ENCODE measurements around the gene IPO5.

The IPO5 gene

DNA sequence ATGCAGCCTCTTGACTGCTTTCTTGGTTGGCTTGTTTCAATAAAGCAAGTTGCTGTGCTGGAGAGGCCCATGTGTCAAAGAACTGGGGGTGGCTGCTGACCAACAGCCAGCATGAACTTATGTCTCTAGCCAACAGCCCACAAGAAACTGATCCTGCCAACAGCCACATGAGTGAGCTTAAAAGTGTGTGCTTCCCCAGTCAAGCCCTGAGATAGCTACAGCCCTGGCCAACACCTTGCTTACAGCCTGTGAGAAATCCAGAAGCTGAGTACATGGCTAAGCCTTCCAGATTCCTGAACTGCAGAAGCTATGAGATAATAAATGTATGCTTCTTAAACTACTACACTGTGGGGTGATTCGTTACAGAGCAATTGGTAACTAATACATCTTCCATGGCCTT is 38.9 kb upstream of the IPO5 start:
- TF ChIP-seq, protein P1, sequence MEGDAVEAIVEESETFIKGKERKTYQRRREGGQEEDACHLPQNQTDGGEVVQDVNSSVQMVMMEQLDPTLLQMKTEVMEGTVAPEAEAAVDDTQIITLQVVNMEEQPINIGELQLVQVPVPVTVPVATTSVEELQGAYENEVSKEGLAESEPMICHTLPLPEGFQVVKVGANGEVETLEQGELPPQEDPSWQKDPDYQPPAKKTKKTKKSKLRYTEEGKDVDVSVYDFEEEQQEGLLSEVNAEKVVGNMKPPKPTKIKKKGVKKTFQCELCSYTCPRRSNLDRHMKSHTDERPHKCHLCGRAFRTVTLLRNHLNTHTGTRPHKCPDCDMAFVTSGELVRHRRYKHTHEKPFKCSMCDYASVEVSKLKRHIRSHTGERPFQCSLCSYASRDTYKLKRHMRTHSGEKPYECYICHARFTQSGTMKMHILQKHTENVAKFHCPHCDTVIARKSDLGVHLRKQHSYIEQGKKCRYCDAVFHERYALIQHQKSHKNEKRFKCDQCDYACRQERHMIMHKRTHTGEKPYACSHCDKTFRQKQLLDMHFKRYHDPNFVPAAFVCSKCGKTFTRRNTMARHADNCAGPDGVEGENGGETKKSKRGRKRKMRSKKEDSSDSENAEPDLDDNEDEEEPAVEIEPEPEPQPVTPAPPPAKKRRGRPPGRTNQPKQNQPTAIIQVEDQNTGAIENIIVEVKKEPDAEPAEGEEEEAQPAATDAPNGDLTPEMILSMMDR (IDR thresholded peaks at IDR 0.05; ENCODE audit: control insufficient read depth, extremely low read depth, insufficient read depth): no peak
- no peak overlapping the region for H3K4me3 ChIP-seq (ENCODE audit: low read depth, low read length)
- DNase-seq (ENCODE audit: low read depth): no peak

DNA sequence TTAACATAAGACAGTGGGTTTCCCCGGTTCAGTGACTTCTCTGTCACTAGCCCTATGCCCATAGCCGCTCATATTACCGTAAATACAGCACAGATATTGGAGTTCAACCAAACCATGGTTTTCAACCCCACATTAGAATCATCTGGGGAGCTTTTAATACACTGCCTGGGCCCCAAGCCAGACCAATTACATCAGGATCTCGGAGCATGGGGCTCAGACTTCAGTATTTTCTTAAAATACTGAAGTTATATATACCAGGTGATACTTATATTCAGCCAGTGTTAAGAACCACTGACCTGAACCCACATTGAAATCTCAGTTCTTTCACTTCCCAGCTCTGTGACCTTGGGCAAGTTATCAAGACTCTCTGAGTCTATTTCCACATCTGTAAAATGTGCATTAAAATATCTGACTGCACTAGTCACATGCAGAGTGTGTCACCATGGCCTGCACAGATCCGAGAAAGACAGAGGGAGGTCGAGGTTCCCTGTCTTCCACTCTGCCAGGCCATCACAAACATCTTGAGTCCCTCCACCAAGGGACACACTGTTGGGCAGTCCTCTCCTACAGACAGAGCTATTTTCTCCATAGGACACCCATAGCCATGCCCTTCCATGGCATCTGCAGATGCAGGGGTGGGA is 32.2 kb upstream of the IPO5 start:
- no peak for DNase-seq (ENCODE audit: low read depth)
- TF ChIP-seq, protein P1 (IDR thresholded peaks at IDR 0.05; ENCODE audit: control insufficient read depth, extremely low read depth, insufficient read depth): no peak
- H3K4me3 ChIP-seq (ENCODE audit: low read depth, low read length): no peak overlapping the region

DNA sequence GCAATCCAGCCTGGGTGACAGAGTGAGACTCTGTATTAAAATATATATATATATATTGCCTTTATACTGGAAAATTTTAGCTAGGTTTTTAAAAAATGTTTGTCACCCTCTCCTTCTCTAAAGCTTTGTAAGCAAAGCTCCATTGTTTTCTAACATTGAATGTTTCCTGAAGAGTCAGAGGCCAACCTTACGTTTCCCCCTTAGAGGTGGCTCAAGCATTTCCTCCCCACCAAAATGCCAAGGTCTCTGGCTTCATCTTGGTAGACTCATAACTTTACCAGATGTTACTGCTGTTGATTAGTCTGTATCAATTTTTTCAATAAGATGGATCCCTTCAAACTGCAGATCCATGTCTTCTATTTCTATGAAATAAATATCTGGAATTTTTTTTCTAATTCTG is 25.2 kb upstream of the IPO5 start:
- TF ChIP-seq, protein P1 (IDR thresholded peaks at IDR 0.05; ENCODE audit: control insufficient read depth, extremely low read depth, insufficient read depth): no peak
- DNase-seq (ENCODE audit: low read depth): no peak
- H3K4me3 ChIP-seq (ENCODE audit: low read depth, low read length): no peak overlapping the region

DNA sequence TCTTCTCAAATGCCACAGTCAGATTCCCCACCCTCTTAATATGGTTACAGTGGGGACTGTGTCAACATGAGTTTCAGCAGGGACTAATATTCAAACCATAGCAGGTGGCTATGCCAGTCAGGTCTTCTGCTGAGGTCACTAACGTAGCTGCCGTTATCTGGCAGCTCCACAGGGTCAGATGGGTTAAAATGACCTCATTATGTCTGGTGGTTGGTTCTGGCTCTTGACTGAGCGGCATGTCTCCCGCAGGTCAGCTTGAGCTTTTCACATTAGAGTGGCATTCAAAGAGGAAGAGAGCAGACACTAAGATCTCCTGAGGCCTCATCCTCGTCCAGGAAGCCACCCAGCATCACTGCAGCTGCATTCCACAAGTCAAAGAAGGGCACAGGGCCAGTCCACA is 21.4 kb upstream of the IPO5 start:
- DNase-seq (ENCODE audit: low read depth): no peak
- TF ChIP-seq, protein P1 (IDR thresholded peaks at IDR 0.05; ENCODE audit: control insufficient read depth, extremely low read depth, insufficient read depth): no peak
- no peak overlapping the region for H3K4me3 ChIP-seq (ENCODE audit: low read depth, low read length)

DNA sequence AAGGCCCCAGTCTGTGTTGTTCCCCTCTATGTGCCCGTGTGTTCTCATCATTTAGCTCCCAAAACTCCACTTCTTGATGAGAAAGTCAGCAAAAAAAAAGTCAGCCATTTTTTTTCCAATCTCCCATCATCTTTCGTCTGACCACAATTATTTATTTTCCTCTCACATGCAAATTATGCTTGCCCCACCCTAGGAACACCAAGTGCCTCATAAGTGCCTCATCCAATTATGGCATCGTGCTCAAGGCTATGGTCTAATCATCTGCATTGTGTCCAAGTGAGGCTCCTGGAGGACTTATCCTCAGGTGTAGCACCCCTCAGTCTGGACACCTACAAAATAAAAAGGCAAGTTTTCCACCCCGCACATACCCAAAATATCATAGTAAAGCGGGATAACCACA is 20.8 kb upstream of the IPO5 start:
- no peak for DNase-seq (ENCODE audit: low read depth)
- no peak overlapping the region for H3K4me3 ChIP-seq (ENCODE audit: low read depth, low read length)
- TF ChIP-seq, protein P1 (IDR thresholded peaks at IDR 0.05; ENCODE audit: control insufficient read depth, extremely low read depth, insufficient read depth): no peak

DNA sequence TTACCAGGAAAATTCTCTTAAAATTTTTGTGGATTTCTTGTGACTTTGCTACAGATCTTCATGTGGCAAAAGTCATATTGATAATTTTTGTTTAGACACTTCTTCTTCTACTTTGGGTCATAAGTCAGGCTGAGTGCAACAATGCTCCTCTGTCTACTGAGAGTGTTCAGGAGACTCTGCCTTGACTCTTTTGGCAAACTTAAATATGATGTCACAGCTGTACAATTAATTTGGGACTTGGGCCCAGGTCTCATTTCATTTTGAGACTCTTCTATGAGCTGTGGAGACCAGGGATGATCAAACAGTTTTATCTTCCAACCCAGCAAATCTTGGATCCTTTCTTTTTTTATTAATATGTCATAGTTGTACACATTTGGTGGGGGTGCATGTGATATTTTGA is 19.7 kb upstream of the IPO5 start:
- no peak overlapping the region for H3K4me3 ChIP-seq (ENCODE audit: low read depth, low read length)
- TF ChIP-seq, protein P1 (IDR thresholded peaks at IDR 0.05; ENCODE audit: control insufficient read depth, extremely low read depth, insufficient read depth): no peak
- no peak for DNase-seq (ENCODE audit: low read depth)

DNA sequence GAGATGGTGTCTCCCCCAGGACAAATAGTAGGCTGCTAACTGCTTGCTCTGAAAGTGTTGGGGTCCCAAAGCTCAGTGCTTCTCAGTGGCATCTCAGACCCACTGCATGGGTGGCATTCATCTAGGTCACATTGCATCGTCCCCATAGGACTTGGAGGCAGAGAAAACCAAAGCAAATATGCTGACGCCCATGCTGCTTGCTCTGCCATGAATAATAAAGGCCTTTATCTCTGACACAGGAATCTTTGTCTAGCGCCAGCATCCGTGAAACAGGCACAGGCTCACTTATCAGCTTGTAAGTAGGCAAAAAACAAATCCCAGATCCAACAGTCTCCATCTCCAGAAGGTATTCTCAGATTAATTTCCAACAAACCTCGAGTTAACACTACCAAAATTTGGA is 18.9 kb upstream of the IPO5 start:
- H3K4me3 ChIP-seq (ENCODE audit: low read depth, low read length): no peak overlapping the region
- no peak for DNase-seq (ENCODE audit: low read depth)
- TF ChIP-seq, protein P1 (IDR thresholded peaks at IDR 0.05; ENCODE audit: control insufficient read depth, extremely low read depth, insufficient read depth): no peak
